Measurements from ENCODE around the gene CNDP1.

CNDP1 gene

GRCh38 chr18:74616494-74616893 lies 82.2 kb downstream of the CNDP1 start:
- Histone ChIP-seq H3K27ac (ENCODE audit: low read length) (no peak overlapping the region), H3K27me3 (replicated peaks; ENCODE audit: insufficient read depth, low read length) (no peaks in the 10 kb centered on the region), H3K9me3 (replicated peaks; ENCODE audit: insufficient read depth, low read length) (no peaks in the 10 kb centered on the region), H3K9ac (ENCODE audit: low read length) (no peak overlapping the region), H3K4me3 (ENCODE audit: low read length) (no peak overlapping the region), H3K9me2 (replicated peaks; ENCODE audit: insufficient read depth, low read length) (no peaks in the 10 kb centered on the region), H3K36me3 (replicated peaks; ENCODE audit: insufficient read depth, low read length) (no peaks in the 10 kb centered on the region), H3F3A (ENCODE audit: insufficient read depth, low read length) (no peaks in the 10 kb centered on the region), H3K4me2 (ENCODE audit: low read depth, low read length) (no peak overlapping the region), H4K20me1 (ENCODE audit: insufficient read depth, low read length) (no peaks in the 10 kb centered on the region), H2AFZ (ENCODE audit: low read length) (no peak overlapping the region), H3K79me2 (ENCODE audit: low read length) (peaks cover 40% of the 10 kb centered on the region), H3K4me1 (ENCODE audit: low read length) (0 out of 2 replicates have a peak, but pooled peaks cover 4% of the 10 kb centered on the region)
- TF ChIP-seq CTCF (IDR thresholded peaks at IDR 0.05; ENCODE audit: low read length) (no peak), EZH2 (optimal IDR thresholded peaks at IDR 0.05; ENCODE audit: low read depth, low read length) (no peak), EZH2phosphoT487 (IDR thresholded peaks at IDR 0.05; ENCODE audit: low read length) (no peak)
- DNase-seq = no peak

GRCh38 chr18:74617486-74617885 lies 83.2 kb downstream of the CNDP1 start:
- Histone ChIP-seq H3F3A (ENCODE audit: insufficient read depth, low read length) (no peaks in the 10 kb centered on the region), H3K27me3 (replicated peaks; ENCODE audit: insufficient read depth, low read length) (no peaks in the 10 kb centered on the region)

GRCh38 chr18:74622072-74622471 lies 87.8 kb downstream of the CNDP1 start:
- no peak for DNase-seq
- H3K27ac ChIP-seq (ENCODE audit: low read length) = no peak overlapping the region
- no peak overlapping the region for H2AFZ ChIP-seq (ENCODE audit: low read length)
- no peaks in the 10 kb centered on the region for H3K27me3 ChIP-seq (replicated peaks; ENCODE audit: insufficient read depth, low read length)
- no peaks in the 10 kb centered on the region for H3K4me1 ChIP-seq (ENCODE audit: low read length)
- peaks cover 36% of the 10 kb centered on the region for H3K79me2 ChIP-seq (ENCODE audit: low read length)
- H3K9ac ChIP-seq (ENCODE audit: low read length) = no peak overlapping the region
- H3F3A ChIP-seq (ENCODE audit: insufficient read depth, low read length) = no peaks in the 10 kb centered on the region
- no peak overlapping the region for H3K4me2 ChIP-seq (ENCODE audit: low read depth, low read length)
- no peaks in the 10 kb centered on the region for H3K36me3 ChIP-seq (replicated peaks; ENCODE audit: insufficient read depth, low read length)
- no peaks in the 10 kb centered on the region for H4K20me1 ChIP-seq (ENCODE audit: insufficient read depth, low read length)
- no peak overlapping the region for H3K4me3 ChIP-seq (ENCODE audit: low read length)
- no peaks in the 10 kb centered on the region for H3K9me2 ChIP-seq (replicated peaks; ENCODE audit: insufficient read depth, low read length)
- TF ChIP-seq CTCF (IDR thresholded peaks at IDR 0.05; ENCODE audit: low read length) = no peak
- TF ChIP-seq EZH2 (optimal IDR thresholded peaks at IDR 0.05; ENCODE audit: low read depth, low read length) = no peak
- no peak for TF ChIP-seq EZH2phosphoT487 (IDR thresholded peaks at IDR 0.05; ENCODE audit: low read length)
- no peaks in the 10 kb centered on the region for H3K9me3 ChIP-seq (replicated peaks; ENCODE audit: insufficient read depth, low read length)

More at GRCh38 chr18:74617486-74617885, 83.2 kb downstream of the CNDP1 start:
- Histone ChIP-seq H3K4me3 (ENCODE audit: low read length) (no peak overlapping the region), H3K9ac (ENCODE audit: low read length) (no peak overlapping the region), H3K27ac (ENCODE audit: low read length) (no peak overlapping the region), H3K79me2 (ENCODE audit: low read length) (peaks cover 43% of the 10 kb centered on the region), H3K4me2 (ENCODE audit: low read depth, low read length) (no peak overlapping the region), H3K9me3 (replicated peaks; ENCODE audit: insufficient read depth, low read length) (no peaks in the 10 kb centered on the region), H4K20me1 (ENCODE audit: insufficient read depth, low read length) (no peaks in the 10 kb centered on the region), H3K4me1 (ENCODE audit: low read length) (0 out of 2 replicates have a peak, but pooled peaks cover 3% of the 10 kb centered on the region), H3K36me3 (replicated peaks; ENCODE audit: insufficient read depth, low read length) (no peaks in the 10 kb centered on the region), H3K9me2 (replicated peaks; ENCODE audit: insufficient read depth, low read length) (no peaks in the 10 kb centered on the region), H2AFZ (ENCODE audit: low read length) (no peak overlapping the region)
- no peak for TF ChIP-seq CTCF (IDR thresholded peaks at IDR 0.05; ENCODE audit: low read length)
- no peak for DNase-seq
